HFF-Myc (cell line): ENCODE results near the gene SP6.

Experiments used
- DNase-seq: peaks from one replicate; pipeline ENCODE4 v3.0.0-alpha.2; 2011; ENCODE audit warnings: low read depth; ENCODE audit errors: extremely low read depth
- H3K4me3 ChIP-seq: replicated peaks from 2 replicates; pipeline ENCODE4 v1.5.1; 2011; ENCODE audit warnings: low read depth, mild to moderate bottlenecking, control low read depth, low read length
- TF ChIP-seq, protein P1 (sequence below): IDR thresholded peaks from 2 replicates; pipeline ENCODE4 v1.5.1; 2012; ENCODE audit warnings: mild to moderate bottlenecking, low read depth, low read length, control low read depth; ENCODE audit errors: missing control alignments

SP6 gene

DNA sequence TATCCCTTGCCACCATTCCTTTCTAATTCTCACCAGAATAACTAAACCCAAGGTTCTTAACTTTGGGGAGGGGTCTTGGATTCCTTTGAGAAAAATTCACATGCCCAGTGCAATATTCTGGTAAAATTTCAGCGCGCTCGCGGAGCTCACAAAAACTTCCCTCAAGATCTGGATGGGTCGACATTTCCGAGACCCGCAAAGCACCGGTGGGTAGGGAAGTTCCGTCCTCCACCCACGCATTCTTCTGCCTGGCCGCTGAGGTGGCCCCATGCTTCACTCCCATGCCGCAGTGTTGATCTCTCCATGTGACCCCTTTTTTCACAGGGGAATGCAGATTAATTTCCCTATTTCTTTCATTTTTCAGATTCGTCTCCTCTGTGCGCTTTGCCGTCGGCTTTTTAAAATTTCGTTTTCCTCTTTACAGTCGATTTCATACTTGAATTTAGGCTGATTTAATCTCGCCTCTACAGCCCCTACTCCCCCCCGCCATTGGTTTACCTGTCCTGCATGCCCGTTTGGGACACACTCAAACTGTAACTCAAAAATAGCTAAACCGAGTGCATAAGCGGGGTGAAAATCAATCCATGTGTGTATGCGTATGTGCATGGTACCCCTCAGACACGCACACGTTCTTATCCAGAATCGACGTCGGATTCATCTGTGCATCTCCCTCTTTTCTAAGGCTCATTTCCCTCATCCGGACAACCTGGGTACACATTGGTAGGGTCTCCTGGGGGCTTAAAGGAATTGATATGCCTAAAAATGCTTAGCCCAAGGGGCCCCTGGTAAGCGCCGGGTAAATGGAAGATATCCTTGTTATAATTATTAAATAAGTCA, 1.4 kb upstream of the SP6 start:
- TF ChIP-seq, protein P1, sequence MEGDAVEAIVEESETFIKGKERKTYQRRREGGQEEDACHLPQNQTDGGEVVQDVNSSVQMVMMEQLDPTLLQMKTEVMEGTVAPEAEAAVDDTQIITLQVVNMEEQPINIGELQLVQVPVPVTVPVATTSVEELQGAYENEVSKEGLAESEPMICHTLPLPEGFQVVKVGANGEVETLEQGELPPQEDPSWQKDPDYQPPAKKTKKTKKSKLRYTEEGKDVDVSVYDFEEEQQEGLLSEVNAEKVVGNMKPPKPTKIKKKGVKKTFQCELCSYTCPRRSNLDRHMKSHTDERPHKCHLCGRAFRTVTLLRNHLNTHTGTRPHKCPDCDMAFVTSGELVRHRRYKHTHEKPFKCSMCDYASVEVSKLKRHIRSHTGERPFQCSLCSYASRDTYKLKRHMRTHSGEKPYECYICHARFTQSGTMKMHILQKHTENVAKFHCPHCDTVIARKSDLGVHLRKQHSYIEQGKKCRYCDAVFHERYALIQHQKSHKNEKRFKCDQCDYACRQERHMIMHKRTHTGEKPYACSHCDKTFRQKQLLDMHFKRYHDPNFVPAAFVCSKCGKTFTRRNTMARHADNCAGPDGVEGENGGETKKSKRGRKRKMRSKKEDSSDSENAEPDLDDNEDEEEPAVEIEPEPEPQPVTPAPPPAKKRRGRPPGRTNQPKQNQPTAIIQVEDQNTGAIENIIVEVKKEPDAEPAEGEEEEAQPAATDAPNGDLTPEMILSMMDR = no peak
- DNase-seq = no peak
- no peak overlapping the region for H3K4me3 ChIP-seq

DNA sequence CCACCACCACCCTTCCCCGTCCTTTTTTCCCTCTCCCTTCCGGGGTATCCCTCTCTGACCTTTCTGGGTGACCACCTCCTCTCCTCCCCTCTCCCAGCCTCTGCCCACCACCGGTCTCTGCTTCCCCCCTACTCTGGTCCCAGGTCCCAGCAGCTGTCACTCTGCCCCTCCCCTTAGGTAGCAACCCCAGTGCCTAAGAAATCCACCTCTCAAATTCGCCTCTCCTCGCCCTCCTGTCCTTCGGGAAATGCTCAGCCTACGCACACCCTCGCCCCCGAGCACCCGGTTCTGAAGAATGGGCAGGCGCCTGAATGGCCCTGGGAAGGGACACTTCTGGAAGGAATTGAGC, 775 bp upstream of the SP6 start:
- TF ChIP-seq, protein P1 = no peak
- H3K4me3 ChIP-seq = no peak overlapping the region
- no peak for DNase-seq

DNA sequence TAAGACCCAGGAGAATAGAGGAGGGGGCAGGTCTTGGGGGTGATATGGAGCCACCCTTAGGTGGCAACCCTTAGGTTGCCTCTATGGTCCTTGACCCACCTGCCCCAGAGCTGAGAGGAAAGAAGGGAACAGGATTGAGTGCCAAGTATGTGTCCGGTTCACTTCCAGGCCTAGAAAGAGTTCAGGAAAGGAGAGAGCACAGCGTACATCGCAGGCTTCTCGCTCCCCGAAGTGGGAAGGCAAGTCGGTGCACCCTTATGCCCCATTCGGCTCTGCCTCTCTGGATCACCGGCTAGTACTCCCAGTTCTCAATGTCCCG, 631 bp downstream of the SP6 start:
- TF ChIP-seq, protein P1 = no peak
- no peak for DNase-seq

DNA sequence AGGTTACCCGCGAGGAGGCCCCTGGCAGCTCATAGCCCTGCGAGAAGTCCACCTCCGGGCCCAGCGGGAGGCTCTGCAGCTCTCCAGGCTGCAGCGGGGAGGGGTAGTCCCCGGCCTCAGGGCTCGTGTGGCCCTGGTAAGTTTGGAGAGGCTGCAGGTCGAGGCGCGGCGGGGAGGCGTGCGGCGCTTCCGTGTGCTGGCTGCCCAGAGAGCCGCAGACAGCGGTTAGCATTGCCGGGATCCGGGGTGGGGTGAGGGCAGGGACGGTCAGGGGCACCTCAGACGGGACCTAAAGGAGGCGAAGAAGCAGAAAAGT, 2.8 kb downstream of the SP6 start:
- TF ChIP-seq, protein P1 = no peak
- DNase-seq = no peak
- H3K4me3 ChIP-seq = no peak overlapping the region

More for the DNA sequence above, 631 bp downstream of the SP6 start:
- H3K4me3 ChIP-seq = no peak overlapping the region

DNA sequence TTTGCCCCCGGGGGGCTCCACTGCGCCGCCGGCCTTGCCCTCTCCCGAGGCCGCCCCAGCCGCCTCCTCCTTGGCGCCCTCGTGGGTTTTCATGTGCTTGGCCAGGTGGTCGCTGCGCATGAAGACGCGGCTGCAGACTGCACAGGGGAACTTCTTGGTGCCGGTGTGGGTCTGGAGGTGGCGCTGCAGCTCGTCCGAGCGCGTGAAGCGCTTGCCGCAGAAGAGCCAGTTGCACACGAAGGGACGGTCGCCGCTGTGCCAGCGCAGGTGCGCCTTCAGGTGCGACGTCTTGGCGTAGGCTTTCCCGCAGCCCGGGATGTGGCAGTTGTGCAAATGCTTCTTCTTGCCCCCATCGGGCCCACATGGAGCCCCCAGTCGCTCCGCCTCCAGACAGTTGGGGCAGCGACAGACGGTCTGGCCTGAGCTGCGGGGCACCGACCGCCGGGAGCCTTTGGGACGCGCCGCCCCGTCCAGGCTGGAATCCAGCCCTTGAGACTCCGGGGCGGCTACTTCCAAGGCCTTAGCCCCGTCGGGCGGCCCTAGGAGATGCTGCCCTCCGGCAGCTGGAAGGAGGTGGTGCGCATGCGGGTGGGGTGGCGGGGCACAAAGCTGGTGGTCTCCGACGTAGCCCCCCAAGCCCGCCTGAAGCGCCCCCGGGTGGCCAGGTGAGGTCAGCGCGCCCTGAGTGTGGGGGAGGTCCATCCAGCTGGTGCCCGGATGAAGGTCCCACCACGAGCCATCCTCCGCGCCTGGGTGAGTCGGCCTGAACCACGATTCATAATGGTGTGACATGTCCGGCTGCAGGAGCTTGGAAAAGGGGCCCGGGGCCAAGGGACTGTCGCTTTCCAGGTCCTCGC, 3.4 kb downstream of the SP6 start:
- TF ChIP-seq, protein P1 = peak; percentile 8
- H3K4me3 ChIP-seq = no peak overlapping the region
- DNase-seq = no peak

DNA sequence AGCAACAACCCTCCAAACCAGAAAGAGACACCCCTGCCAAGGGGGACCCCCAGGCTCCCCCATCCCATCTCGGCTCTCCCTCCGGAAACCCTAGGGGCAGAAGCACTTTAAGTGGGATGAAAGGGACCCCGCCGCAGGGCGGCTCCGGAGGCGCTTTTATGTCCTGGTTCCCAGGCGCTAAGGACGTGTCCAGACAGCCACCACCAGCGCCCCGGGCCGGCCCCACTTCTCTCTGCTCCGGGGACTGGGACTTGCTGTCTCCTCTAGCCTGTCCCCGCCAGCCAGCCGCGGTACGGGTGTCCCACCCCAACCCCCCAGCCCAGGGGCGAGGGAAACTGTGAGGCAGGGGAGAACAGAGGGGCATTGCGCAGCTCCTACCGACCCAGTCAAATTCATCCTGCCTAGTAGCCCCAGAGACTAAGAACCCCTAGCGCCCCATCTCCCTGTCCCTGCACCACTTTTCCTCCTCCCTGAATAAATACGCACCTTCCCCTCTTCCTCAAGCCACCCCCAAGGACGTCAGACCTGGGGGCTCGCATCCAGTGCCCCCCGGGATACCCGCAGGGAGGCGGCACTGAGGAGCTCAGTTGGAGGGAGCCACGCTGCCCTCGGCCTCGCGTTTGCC, 4.1 kb downstream of the SP6 start:
- DNase-seq = no peak
- H3K4me3 ChIP-seq = no peak overlapping the region
- TF ChIP-seq, protein P1 = no peak
